Thyroid gland (tissue), 4 donors: Measurements from ENCODE around the gene SLC39A10. TPM values are rescaled to one million over a fixed set of nuclear protein-coding genes. Genes with fewer than 3 reads are reported as not detected.
"Not testable (repeated sequence)": the region's sequence is repeated elsewhere in the genome, so short reads cannot be mapped to it uniquely, and the experiment has no call there.

Source experiments
- DNase-seq, 2 donors: peaks; one replicate each; pipeline ENCODE4 v3.0.0-alpha.2; 2019
- H3K27ac ChIP-seq, 3 donors: fragments of 200-600 bp; sonication (generic); 1 replicate in 2 of 3; 2 replicates in 1 of 3; pipeline ENCODE4 v1.5.1; 2016 to 2019; ENCODE audit warnings: mild to moderate bottlenecking in 1 of 3, moderate library complexity in 1 of 3
- H3K27me3 ChIP-seq: fragments of 200-600 bp; sonication (generic); one replicate; pipeline ENCODE4 v1.5.1; 2019
- H3K36me3 ChIP-seq, 2 donors: fragments of 200-600 bp; sonication (generic); one replicate each; pipeline ENCODE4 v1.5.1; 2016 to 2019
- H3K4me1 ChIP-seq, 2 donors: fragments of 200-600 bp; sonication (generic); one replicate each; pipeline ENCODE4 v1.5.1; 2017 to 2019
- H3K4me3 ChIP-seq, 3 donors: fragments of 200-600 bp; sonication (generic); replicated peaks in 1 of 3; 1 replicate in 2 of 3; 2 replicates in 1 of 3; pipeline ENCODE4 v1.5.1; 2016; ENCODE audit warnings: mild to moderate bottlenecking in 1 of 3
- H3K9me3 ChIP-seq: fragments of 200-600 bp; sonication (generic); one replicate; pipeline ENCODE4 v1.5.1; 2017
- CTCF ChIP-seq, 6 experiments: fragments of 200-600 bp in 3 of 6; fragments of 450-650 bp in 3 of 6; sonication (generic) in 3 of 6; IDR thresholded peaks; one replicate each; pipeline ENCODE4 v1.5.1; 2016 to 2019; ENCODE audit warnings: antibody characterized with exemption in 6 of 6, mild to moderate bottlenecking in 2 of 6, inconsistent platforms in 1 of 6, moderate library complexity in 1 of 6
- POLR2A ChIP-seq, 2 donors: fragments of 450-650 bp; IDR thresholded peaks; one replicate each; pipeline ENCODE4 v1.6.1; 2017; ENCODE audit warnings: antibody characterized with exemption in 2 of 2, mild to moderate bottlenecking in 2 of 2, moderate library complexity in 1 of 2
- WGBS, 2 donors: methylation state at CpG; one replicate each; pipeline ENCODE4 v1.1.5; 2017; 5-methylcytosine and 5-hydroxymethylcytosine counted together
- intact Hi-C: fragments of 100-400 bp; cut with DNase I; formaldehyde crosslinking; loops from one replicate; pipeline ENCODE4 v1.15.1; 2023
- total RNA-seq, 4 donors: library from RNA; depleted of rRNA; stranded (reverse); fragments of >200 nt; gene quantifications; one replicate each; pipeline ENCODE4 v1.2.3, GENCODE V29; 2016

The SLC39A10 gene
- total RNA-seq, 4 donors from 2014 or later: 74.4 to 119 (median 93.5) TPM

- intact Hi-C loops: no loop called here
These were observed 11.6 kb upstream of the SLC39A10 start for GRCh38 chr2:195645413-195645812.

GRCh38 chr2:195646424-195646823, 10.6 kb upstream of the SLC39A10 start:
- H3K9me3 ChIP-seq: no peaks in the 10 kb centered on the region
- no peak for DNase-seq
- H3K4me1 ChIP-seq: peaks cover 4 to 26% of the 10 kb centered on the region in 2 donors
- no peak overlapping the region for H3K27ac ChIP-seq
- no peaks in the 10 kb centered on the region for H3K27me3 ChIP-seq
- H3K4me3 ChIP-seq: no peak overlapping the region
- 72 to 83% methylated on average over 6 to 9 of the region's 9 CpGs for WGBS, 2 donors
- intact Hi-C loops: no loop called here
- no peak for TF ChIP-seq CTCF (IDR thresholded peaks at IDR 0.05)
- no peak for TF ChIP-seq POLR2A (IDR thresholded peaks at IDR 0.05)
- H3K36me3 ChIP-seq: no peaks in the 10 kb centered on the region

More at GRCh38 chr2:195645413-195645812, 11.6 kb upstream of the SLC39A10 start:
- no peak for DNase-seq
- Histone ChIP-seq H3K9me3 (no peaks in the 10 kb centered on the region), H3K4me3 (no peak overlapping the region), H3K27ac (no peak overlapping the region), H3K4me1 (peaks cover 3 to 26% of the 10 kb centered on the region in 2 donors), H3K36me3 (no peaks in the 10 kb centered on the region), H3K27me3 (no peaks in the 10 kb centered on the region)
- TF ChIP-seq CTCF (IDR thresholded peaks at IDR 0.05) (no peak), POLR2A (IDR thresholded peaks at IDR 0.05) (no peak)
- WGBS, 2 donors: 92 to 94% methylated on average over 2 of the region's 2 CpGs

GRCh38 chr2:195647302-195647701, 9.7 kb upstream of the SLC39A10 start:
- no peaks in the 10 kb centered on the region for H3K9me3 ChIP-seq
- H3K27me3 ChIP-seq: no peaks in the 10 kb centered on the region
- TF ChIP-seq CTCF (IDR thresholded peaks at IDR 0.05): no peak
- TF ChIP-seq POLR2A (IDR thresholded peaks at IDR 0.05): no peak
- no peaks in the 10 kb centered on the region for H3K36me3 ChIP-seq
- peaks cover 4 to 19% of the 10 kb centered on the region in 2 donors for H3K4me1 ChIP-seq
- intact Hi-C loops: no loop called here
- H3K27ac ChIP-seq: no peak overlapping the region
- H3K4me3 ChIP-seq: no peak overlapping the region
- no peak for DNase-seq
- WGBS, 2 donors: 89 to 92% methylated on average over 3 of the region's 3 CpGs

DNA sequence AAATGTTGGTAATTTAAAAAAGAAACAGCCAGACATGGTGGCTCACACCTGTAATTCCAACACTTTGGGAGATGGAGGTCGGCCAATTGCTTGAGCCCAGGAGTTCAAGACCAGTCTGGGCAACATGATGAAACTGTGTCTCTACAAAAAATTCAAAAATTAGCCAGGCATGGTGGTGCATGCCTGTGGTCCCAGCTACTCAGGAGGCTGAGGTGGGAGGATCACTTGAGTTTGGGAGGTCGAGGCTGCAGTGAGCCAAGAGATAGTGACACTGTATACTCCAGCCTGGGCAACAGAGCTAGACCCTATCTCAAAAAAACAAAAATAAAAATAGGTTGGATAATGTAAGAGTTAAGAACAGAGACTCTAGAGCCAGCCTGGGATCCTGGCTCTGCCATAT, 8.7 kb upstream of the SLC39A10 start:
- H3K4me1 ChIP-seq, H3K4me3 ChIP-seq, DNase-seq, intact Hi-C loops, H3K27ac ChIP-seq, H3K9me3 ChIP-seq, H3K36me3 ChIP-seq, H3K27me3 ChIP-seq: not testable (repeated sequence)
- 97 to 98% methylated on average over 2 of the region's 2 CpGs for WGBS, 2 donors

DNA sequence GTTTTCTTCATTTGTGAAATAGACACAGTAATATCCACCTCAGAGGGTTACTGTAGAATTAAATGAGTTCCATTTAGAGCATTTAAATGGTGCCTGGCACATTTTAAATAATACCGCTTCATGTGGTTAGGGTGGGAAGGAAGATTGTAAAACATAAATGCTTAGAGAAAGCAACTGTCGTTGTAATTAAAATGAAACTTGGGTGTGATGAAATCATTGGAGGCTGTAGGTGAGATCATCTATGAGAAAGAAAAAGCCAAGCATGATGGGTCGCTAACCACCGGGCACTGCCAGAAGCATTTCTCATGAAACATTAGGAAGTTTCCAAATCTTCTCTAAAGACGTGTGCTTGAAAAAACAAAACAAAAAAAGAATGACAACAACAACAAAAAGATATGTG, 8.2 kb upstream of the SLC39A10 start:
- peaks cover 4% of the 10 kb centered on the region in 2 donors for H3K4me1 ChIP-seq
- intact Hi-C loops: no loop called here
- H3K27me3 ChIP-seq: no peaks in the 10 kb centered on the region
- 88 to 92% methylated on average over 5 of the region's 5 CpGs for WGBS, 2 donors
- no peak for TF ChIP-seq CTCF (IDR thresholded peaks at IDR 0.05)
- no peak for TF ChIP-seq POLR2A (IDR thresholded peaks at IDR 0.05)
- DNase-seq: no peak
- H3K4me3 ChIP-seq: no peak overlapping the region
- no peaks in the 10 kb centered on the region for H3K9me3 ChIP-seq
- H3K27ac ChIP-seq: no peak overlapping the region
- H3K36me3 ChIP-seq: no peaks in the 10 kb centered on the region
